ENCODE results near the gene APLP1.
"Not testable (repeated sequence)": the region's sequence is repeated elsewhere in the genome, so short reads cannot be mapped to it uniquely, and the experiment has no call there.

Gene APLP1

GRCh38 chr19:35885904-35886303, 17.5 kb downstream of the APLP1 start:
- DNase-seq: no peak

- no peak for DNase-seq
Observed at GRCh38 chr19:35887197-35887596, 18.8 kb downstream of the APLP1 start.

GRCh38 chr19:35888398-35888797, 20.0 kb downstream of the APLP1 start:
- no peak for DNase-seq

- DNase-seq: no peak
Observed at GRCh38 chr19:35889370-35890112, 21.2 kb downstream of the APLP1 start.

GRCh38 chr19:35890113-35890650, 21.8 kb downstream of the APLP1 start:
- DNase-seq: no peak

GRCh38 chr19:35891819-35892218, 23.4 kb downstream of the APLP1 start:
- not testable (repeated sequence) for DNase-seq

GRCh38 chr19:35894342-35894741, 26.0 kb downstream of the APLP1 start:
- DNase-seq: no peak

GRCh38 chr19:35895911-35896642, 27.7 kb downstream of the APLP1 start:
- no peak for DNase-seq

GRCh38 chr19:35896643-35897040, 28.3 kb downstream of the APLP1 start:
- DNase-seq: no peak

- no peak for DNase-seq
Observed at GRCh38 chr19:35897706-35898451, 29.5 kb downstream of the APLP1 start.

GRCh38 chr19:35898499-35898809, 30.1 kb downstream of the APLP1 start:
- no peak for DNase-seq

GRCh38 chr19:35899547-35900214, 31.3 kb downstream of the APLP1 start:
- DNase-seq: peak; percentile 68

- no peak for DNase-seq
Observed at GRCh38 chr19:35901055-35901644, 32.8 kb downstream of the APLP1 start.

GRCh38 chr19:35901854-35902661, 33.7 kb downstream of the APLP1 start, which contains the start of gene HCST:
Gene HCST, plus strand, starts transcription at chr19:35902529. Its CDS starts 65 bp downstream, at chr19:35902594.
- DNase-seq: no peak

GRCh38 chr19:35902870-35903475, 34.6 kb downstream of the APLP1 start:
- no peak for DNase-seq

- DNase-seq: peak; percentile 79
Observed at GRCh38 chr19:35903550-35904179, 35.3 kb downstream of the APLP1 start.

- DNase-seq: no peak
Observed at GRCh38 chr19:35904311-35905068, 36.1 kb downstream of the APLP1 start.

GRCh38 chr19:35905178-35905727, 36.9 kb downstream of the APLP1 start:
- no peak for DNase-seq

GRCh38 chr19:35907377-35907745, 39.0 kb downstream of the APLP1 start:
- DNase-seq: no peak

GRCh38 chr19:35908010-35908441, 39.7 kb downstream of the APLP1 start, which contains the start of gene TYROBP:
Gene TYROBP, minus strand, starts transcription at chr19:35908295. Its CDS starts 67 bp downstream, at chr19:35908228.
- no peak for DNase-seq
